22Rv1 (cell line): ENCODE results near the gene PBX1.

Experiments used
- ZFX ChIP-seq: fragments of 450-650 bp; IDR thresholded peaks from 2 replicates; pipeline ENCODE4 v1.6.1; 2017; ENCODE audit warnings: antibody characterized with exemption, borderline replicate concordance
- TF ChIP-seq, protein P1 (sequence below): fragments of 450-650 bp; IDR thresholded peaks from 2 replicates; pipeline ENCODE4 v1.5.1; 2017; ENCODE audit warnings: mild to moderate bottlenecking

GRCh38 chr1:164796916-164797315 lies 237.9 kb downstream of the PBX1 start:
- TF ChIP-seq, protein P1, sequence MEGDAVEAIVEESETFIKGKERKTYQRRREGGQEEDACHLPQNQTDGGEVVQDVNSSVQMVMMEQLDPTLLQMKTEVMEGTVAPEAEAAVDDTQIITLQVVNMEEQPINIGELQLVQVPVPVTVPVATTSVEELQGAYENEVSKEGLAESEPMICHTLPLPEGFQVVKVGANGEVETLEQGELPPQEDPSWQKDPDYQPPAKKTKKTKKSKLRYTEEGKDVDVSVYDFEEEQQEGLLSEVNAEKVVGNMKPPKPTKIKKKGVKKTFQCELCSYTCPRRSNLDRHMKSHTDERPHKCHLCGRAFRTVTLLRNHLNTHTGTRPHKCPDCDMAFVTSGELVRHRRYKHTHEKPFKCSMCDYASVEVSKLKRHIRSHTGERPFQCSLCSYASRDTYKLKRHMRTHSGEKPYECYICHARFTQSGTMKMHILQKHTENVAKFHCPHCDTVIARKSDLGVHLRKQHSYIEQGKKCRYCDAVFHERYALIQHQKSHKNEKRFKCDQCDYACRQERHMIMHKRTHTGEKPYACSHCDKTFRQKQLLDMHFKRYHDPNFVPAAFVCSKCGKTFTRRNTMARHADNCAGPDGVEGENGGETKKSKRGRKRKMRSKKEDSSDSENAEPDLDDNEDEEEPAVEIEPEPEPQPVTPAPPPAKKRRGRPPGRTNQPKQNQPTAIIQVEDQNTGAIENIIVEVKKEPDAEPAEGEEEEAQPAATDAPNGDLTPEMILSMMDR = no peak
- no peak for TF ChIP-seq ZFX
